SU-DHL-6 (cell line): Measurements from ENCODE around the gene IGF2BP2.

Source experiments
- H2AFZ ChIP-seq: fragments of 200-600 bp; sonication (generic); 2 replicates; pipeline ENCODE4 v1.6.1; 2014; ENCODE audit warnings: low read depth, mild to moderate bottlenecking, moderate library complexity, mixed read lengths, antibody characterized with exemption, low read length; ENCODE audit not compliant: severe bottlenecking
- H3F3A ChIP-seq: fragments of 200-600 bp; shearing (Covaris generic); 2 replicates; pipeline ENCODE4 v1.6.0; 2016; ENCODE audit warnings: antibody characterized with exemption, mild to moderate bottlenecking; ENCODE audit not compliant: insufficient read depth
- H3K27ac ChIP-seq: fragments of 200-600 bp; sonication (generic); 2 replicates; pipeline ENCODE4 v1.5.1; 2016; ENCODE audit warnings: low read depth, mild to moderate bottlenecking, low read length, moderate library complexity, mixed read lengths
- H3K27me3 ChIP-seq: fragments of 200-600 bp; sonication (generic), shearing (Covaris generic); 2 replicates; pipeline ENCODE4 v1.6.0; 2014; ENCODE audit warnings: mild to moderate bottlenecking, low read length
- H3K36me3 ChIP-seq: fragments of 200-600 bp; sonication (generic); 2 replicates; pipeline ENCODE4 v1.6.1; 2014; ENCODE audit warnings: mild to moderate bottlenecking, low read length, mixed read lengths
- H3K4me2 ChIP-seq: fragments of 300-600, 200-600 bp; shearing (Covaris generic), sonication (generic); 2 replicates; pipeline ENCODE4 v1.6.0; 2014; ENCODE audit warnings: low read length, low read depth, mild to moderate bottlenecking; ENCODE audit not compliant: poor library complexity, severe bottlenecking
- H3K4me3 ChIP-seq: fragments of 200-600 bp; sonication (generic); 2 replicates; pipeline ENCODE4 v1.5.1; 2014; ENCODE audit warnings: antibody characterized with exemption, low read length, mild to moderate bottlenecking, mixed read lengths; ENCODE audit not compliant: insufficient read depth, poor library complexity, severe bottlenecking
- H3K79me2 ChIP-seq: fragments of 200-600 bp; sonication (generic); 2 replicates; pipeline ENCODE4 v1.6.1; 2014; ENCODE audit warnings: mild to moderate bottlenecking, low read length, moderate library complexity; ENCODE audit not compliant: insufficient read depth
- H3K9ac ChIP-seq: fragments of 200-600 bp; sonication (generic); 2 replicates; pipeline ENCODE4 v1.7.0; 2014; ENCODE audit warnings: mild to moderate bottlenecking, low read length
- H3K9me2 ChIP-seq: fragments of 200-600 bp; sonication (generic); replicated peaks from 2 replicates; pipeline ENCODE4 v1.6.1; 2014; ENCODE audit warnings: low read length; ENCODE audit not compliant: insufficient read depth
- H3K9me3 ChIP-seq: fragments of 200-600 bp; sonication (generic); 2 replicates; pipeline ENCODE4 v1.6.1; 2014; ENCODE audit warnings: low read length, mixed read lengths; ENCODE audit not compliant: insufficient read depth
- H4K20me1 ChIP-seq: fragments of 200-600 bp; sonication (generic); 2 replicates; pipeline ENCODE4 v1.6.1; 2014; ENCODE audit warnings: low read depth, mild to moderate bottlenecking, antibody characterized with exemption, low read length, moderate library complexity, mixed read lengths
- EZH2phosphoT487 ChIP-seq: fragments of 200-600 bp; sonication (generic), shearing (Covaris generic); conservative IDR thresholded peaks from 2 replicates; pipeline ENCODE4 v1.6.1; 2018; ENCODE audit warnings: mild to moderate bottlenecking, antibody characterized with exemption, low read length, moderate library complexity, mixed read lengths
- TF ChIP-seq, protein P1 (sequence below): fragments of 200-600 bp; sonication (generic); IDR thresholded peaks from one replicate; pipeline ENCODE4 v1.5.1; 2017; ENCODE audit warnings: antibody characterized with exemption, mild to moderate bottlenecking, low read length, moderate library complexity; ENCODE audit not compliant: insufficient read depth, poor library complexity, severe bottlenecking

The IGF2BP2 gene

GRCh38 chr3:185815391-185816282, 9.2 kb downstream of the IGF2BP2 start:
- H3K4me2 ChIP-seq = no peak overlapping the region
- H3K27me3 ChIP-seq = no peaks in the 10 kb centered on the region
- no peak for TF ChIP-seq EZH2phosphoT487
- TF ChIP-seq, protein P1, sequence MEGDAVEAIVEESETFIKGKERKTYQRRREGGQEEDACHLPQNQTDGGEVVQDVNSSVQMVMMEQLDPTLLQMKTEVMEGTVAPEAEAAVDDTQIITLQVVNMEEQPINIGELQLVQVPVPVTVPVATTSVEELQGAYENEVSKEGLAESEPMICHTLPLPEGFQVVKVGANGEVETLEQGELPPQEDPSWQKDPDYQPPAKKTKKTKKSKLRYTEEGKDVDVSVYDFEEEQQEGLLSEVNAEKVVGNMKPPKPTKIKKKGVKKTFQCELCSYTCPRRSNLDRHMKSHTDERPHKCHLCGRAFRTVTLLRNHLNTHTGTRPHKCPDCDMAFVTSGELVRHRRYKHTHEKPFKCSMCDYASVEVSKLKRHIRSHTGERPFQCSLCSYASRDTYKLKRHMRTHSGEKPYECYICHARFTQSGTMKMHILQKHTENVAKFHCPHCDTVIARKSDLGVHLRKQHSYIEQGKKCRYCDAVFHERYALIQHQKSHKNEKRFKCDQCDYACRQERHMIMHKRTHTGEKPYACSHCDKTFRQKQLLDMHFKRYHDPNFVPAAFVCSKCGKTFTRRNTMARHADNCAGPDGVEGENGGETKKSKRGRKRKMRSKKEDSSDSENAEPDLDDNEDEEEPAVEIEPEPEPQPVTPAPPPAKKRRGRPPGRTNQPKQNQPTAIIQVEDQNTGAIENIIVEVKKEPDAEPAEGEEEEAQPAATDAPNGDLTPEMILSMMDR = no peak
- no peaks in the 10 kb centered on the region for H3F3A ChIP-seq
- H3K4me3 ChIP-seq = no peak overlapping the region
- H3K9me3 ChIP-seq = no peaks in the 10 kb centered on the region
- no peak overlapping the region for H2AFZ ChIP-seq
- no peak overlapping the region for H3K27ac ChIP-seq
- no peaks in the 10 kb centered on the region for H3K79me2 ChIP-seq
- no peak overlapping the region for H3K9ac ChIP-seq
- no peaks in the 10 kb centered on the region for H3K9me2 ChIP-seq
- no peaks in the 10 kb centered on the region for H4K20me1 ChIP-seq
- no peaks in the 10 kb centered on the region for H3K36me3 ChIP-seq

DNA sequence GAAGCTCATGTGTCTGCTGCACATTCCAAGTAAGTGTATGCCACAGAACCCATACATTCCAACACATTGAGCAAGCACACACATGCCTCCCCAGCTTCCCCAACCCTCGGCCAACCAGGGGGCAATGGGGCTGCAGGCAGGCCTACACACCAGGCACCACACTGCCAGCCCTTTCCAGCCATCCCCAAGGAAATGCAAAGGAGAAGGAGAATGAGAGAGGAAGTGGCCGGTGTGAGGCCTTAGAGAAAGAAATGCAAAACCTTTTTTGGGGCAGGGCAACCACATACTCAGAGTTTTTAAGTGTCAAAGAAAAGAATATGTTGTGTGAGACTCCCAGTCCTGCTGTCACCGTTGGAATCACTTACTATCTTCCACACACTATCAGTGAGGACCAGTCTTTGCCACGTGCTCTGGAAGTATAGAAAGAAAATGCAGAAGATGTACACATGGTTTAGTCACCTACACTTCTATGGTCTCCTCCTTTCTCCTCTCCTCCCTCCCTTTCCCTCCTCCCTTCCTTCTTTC, 11.1 kb downstream of the IGF2BP2 start:
- H2AFZ ChIP-seq = no peak overlapping the region
- H3K4me2 ChIP-seq = no peak overlapping the region
- H3K4me3 ChIP-seq = no peak overlapping the region
- TF ChIP-seq EZH2phosphoT487 = no peak
- TF ChIP-seq, protein P1 = no peak
- no peak overlapping the region for H3K9ac ChIP-seq
- no peak overlapping the region for H3K27ac ChIP-seq
- H3K9me3 ChIP-seq = no peaks in the 10 kb centered on the region
- H3K36me3 ChIP-seq = no peaks in the 10 kb centered on the region
- no peaks in the 10 kb centered on the region for H3K27me3 ChIP-seq
- no peaks in the 10 kb centered on the region for H3K9me2 ChIP-seq
- no peaks in the 10 kb centered on the region for H3K79me2 ChIP-seq
- no peaks in the 10 kb centered on the region for H3F3A ChIP-seq
- no peaks in the 10 kb centered on the region for H4K20me1 ChIP-seq

- Histone ChIP-seq H3K9me2 (no peaks in the 10 kb centered on the region), H3K4me2 (no peak overlapping the region), H3K9me3 (no peaks in the 10 kb centered on the region), H4K20me1 (no peaks in the 10 kb centered on the region), H3K27ac (no peak overlapping the region), H3K27me3 (no peaks in the 10 kb centered on the region), H2AFZ (no peak overlapping the region), H3K36me3 (no peaks in the 10 kb centered on the region), H3F3A (no peaks in the 10 kb centered on the region), H3K79me2 (no peaks in the 10 kb centered on the region), H3K9ac (no peak overlapping the region), H3K4me3 (no peak overlapping the region)
- no peak for TF ChIP-seq EZH2phosphoT487
- TF ChIP-seq, protein P1 = no peak
Measured at GRCh38 chr3:185813205-185813604, 11.6 kb downstream of the IGF2BP2 start.
